IMR-90 (cell line): ENCODE results near the gene DYRK2. TPM values are rescaled to one million over a fixed set of nuclear protein-coding genes. Genes with fewer than 3 reads are reported as not detected.

ENCODE experiments used
- ATAC-seq: fragments of 200-7000 bp; cut with Tn5 transposase; 2 replicates; pipeline ENCODE4 v1.9.1; 2020; ENCODE audit warnings: low read depth, mild to moderate bottlenecking, moderate library complexity
- BruUV-seq: library from RNA; stranded (reverse); fragments of 400-500 nt; replicated peaks from 2 replicates; lab custom pipeline; 2021; lab: Mats Ljungman, UMichigan
- CTCF ChIA-PET: fragments of 300-600 bp; formaldehyde crosslinking; extraction: SDS; loops from one replicate; lab custom pipeline; 2021; ENCODE audit warnings: antibody characterized with exemption; lab: Yijun Ruan, JAX
- POLR2A ChIA-PET: fragments of 300-600 bp; sonication (Branson Sonifier 250); formaldehyde crosslinking; loops from one replicate; lab custom pipeline; 2022; ENCODE audit warnings: antibody characterized with exemption; ENCODE audit not compliant: unreplicated experiment; lab: Charles Lee
- DNase-seq: peaks from one replicate; pipeline ENCODE4 v3.0.0; 2013
- H2AFZ ChIP-seq: replicated peaks from 2 replicates; pipeline ENCODE3; 2013; ENCODE audit warnings: low read length, mild to moderate bottlenecking; ENCODE audit not compliant: poor library complexity
- H2AK5ac ChIP-seq: 2 replicates; pipeline ENCODE4 v1.6.1; 2013; ENCODE audit warnings: low read depth, low read length, inconsistent platforms
- H2AK9ac ChIP-seq: replicated peaks from 2 replicates; pipeline ENCODE3; 2013; ENCODE audit warnings: mild to moderate bottlenecking, low read depth, low read length, moderate library complexity; ENCODE audit not compliant: poor library complexity
- H2BK120ac ChIP-seq: 2 replicates; pipeline ENCODE4 v1.6.1; 2013; ENCODE audit warnings: low read depth, low read length, inconsistent platforms
- H2BK15ac ChIP-seq: 3 replicates; pipeline ENCODE4 v1.6.1; 2013; ENCODE audit warnings: low read depth, low read length, inconsistent platforms
- H2BK20ac ChIP-seq: 2 replicates; pipeline ENCODE4 v1.6.1; 2013; ENCODE audit warnings: low read depth, mild to moderate bottlenecking, inconsistent platforms, low read length, moderate library complexity
- H2BK5ac ChIP-seq: 2 replicates; pipeline ENCODE4 v1.6.1; 2013; ENCODE audit warnings: mild to moderate bottlenecking, low read depth, low read length, inconsistent platforms; ENCODE audit not compliant: poor library complexity, severe bottlenecking
- H3K14ac ChIP-seq: replicated peaks from 2 replicates; pipeline ENCODE4 v1.6.1; 2013; ENCODE audit warnings: low read depth, low read length, inconsistent platforms
- H3K18ac ChIP-seq: 2 replicates; pipeline ENCODE4 v1.6.1; 2013; ENCODE audit warnings: low read depth, low read length, control low read depth
- H3K23ac ChIP-seq: 2 replicates; pipeline ENCODE4 v1.6.1; 2013; ENCODE audit warnings: low read depth, low read length, inconsistent platforms
- H3K27ac ChIP-seq: 2 replicates; pipeline ENCODE4 v1.5.1; 2013; ENCODE audit warnings: mild to moderate bottlenecking, control low read depth, low read length; ENCODE audit not compliant: insufficient read depth
- H3K27me3 ChIP-seq: 2 replicates; pipeline ENCODE4 v1.6.1; 2013; ENCODE audit warnings: low read length; ENCODE audit not compliant: control insufficient read depth, insufficient read depth
- H3K36me3 ChIP-seq: 2 replicates; pipeline ENCODE4 v1.6.1; 2013; ENCODE audit warnings: low read length, mixed read lengths; ENCODE audit not compliant: control insufficient read depth, insufficient read depth
- H3K4ac ChIP-seq: 2 replicates; pipeline ENCODE4 v1.6.1; 2013; ENCODE audit warnings: low read depth, low read length, inconsistent platforms
- H3K4me1 ChIP-seq: 2 replicates; pipeline ENCODE4 v1.6.1; 2013; ENCODE audit warnings: low read length, mixed read lengths; ENCODE audit not compliant: control insufficient read depth, insufficient read depth
- H3K4me2 ChIP-seq: 2 replicates; pipeline ENCODE4 v1.6.1; 2013; ENCODE audit warnings: low read depth, mild to moderate bottlenecking, control low read depth, low read length, moderate library complexity
- H3K4me3 ChIP-seq: 2 replicates; pipeline ENCODE4 v1.5.1; 2013; ENCODE audit warnings: low read depth, mild to moderate bottlenecking, control low read depth, low read length, moderate library complexity; ENCODE audit not compliant: insufficient read depth
- H3K56ac ChIP-seq: 2 replicates; pipeline ENCODE4 v1.6.1; 2013; ENCODE audit warnings: low read length, inconsistent platforms; ENCODE audit not compliant: insufficient read depth; ENCODE audit errors: extremely low read depth
- H3K79me1 ChIP-seq, 2 experiments: 2 replicates each; pipeline ENCODE4 v1.6.1; 2013; ENCODE audit warnings: low read length in 2 of 2, inconsistent platforms in 1 of 2, low read depth in 1 of 2
- H3K9ac ChIP-seq: 2 replicates; pipeline ENCODE4 v1.6.1; 2013; ENCODE audit warnings: low read depth, low read length, control low read depth
- H3K9me1 ChIP-seq: 2 replicates; pipeline ENCODE4 v1.6.1; 2013; ENCODE audit warnings: low read length, inconsistent platforms; ENCODE audit not compliant: insufficient read depth
- H3K9me3 ChIP-seq: 2 replicates; pipeline ENCODE4 v1.6.1; 2013; ENCODE audit warnings: low read length; ENCODE audit not compliant: control insufficient read depth, insufficient read depth
- H4K20me1 ChIP-seq: 2 replicates; pipeline ENCODE4 v1.6.1; 2013; ENCODE audit warnings: low read length, inconsistent platforms; ENCODE audit not compliant: insufficient read depth
- H4K5ac ChIP-seq: 2 replicates; pipeline ENCODE4 v1.6.1; 2013; ENCODE audit warnings: mild to moderate bottlenecking, low read depth, low read length, control low read depth
- H4K8ac ChIP-seq, 2 experiments: 2 replicates each; pipeline ENCODE4 v1.6.1; 2013; ENCODE audit warnings: low read depth in 2 of 2, low read length in 2 of 2, control low read depth in 1 of 2, inconsistent platforms in 1 of 2
- H4K91ac ChIP-seq: 2 replicates; pipeline ENCODE4 v1.6.1; 2013; ENCODE audit warnings: low read depth, low read length, inconsistent platforms; ENCODE audit not compliant: insufficient read depth
- BHLHE40 ChIP-seq: fragments of 150-350 bp; IDR thresholded peaks from 2 replicates; pipeline ENCODE4 v1.6.1; 2016; ENCODE audit warnings: mild to moderate bottlenecking, low read depth, low read length
- CEBPB ChIP-seq: IDR thresholded peaks from 2 replicates; pipeline ENCODE4 v1.6.1; 2012; ENCODE audit warnings: low read depth, low read length, improper control_type of control experiment
- CTCF ChIP-seq: conservative IDR thresholded peaks from 2 replicates; pipeline ENCODE4 v1.5.1; 2012; ENCODE audit warnings: mild to moderate bottlenecking, low read depth, low read length, improper control_type of control experiment
- ELK1 ChIP-seq: fragments of 150-350 bp; IDR thresholded peaks from 2 replicates; pipeline ENCODE4 v1.6.1; 2016; ENCODE audit warnings: low read depth, mild to moderate bottlenecking, low read length, moderate library complexity, borderline replicate concordance
- FOS ChIP-seq: fragments of 150-350 bp; IDR thresholded peaks from 2 replicates; pipeline ENCODE4 v1.6.1; 2016; ENCODE audit warnings: low read depth, low read length
- MAFK ChIP-seq: IDR thresholded peaks from 2 replicates; pipeline ENCODE4 v1.6.1; 2012; ENCODE audit warnings: low read depth, low read length, improper control_type of control experiment
- MXI1 ChIP-seq: IDR thresholded peaks from 2 replicates; pipeline ENCODE4 v1.6.1; 2012; ENCODE audit warnings: low read depth, mild to moderate bottlenecking, low read length, moderate library complexity, borderline replicate concordance
- NFE2L2 ChIP-seq: fragments of 150-350 bp; IDR thresholded peaks from 2 replicates; pipeline ENCODE4 v1.6.1; 2016; ENCODE audit warnings: low read depth, mild to moderate bottlenecking, low read length
- POLR2A ChIP-seq: IDR thresholded peaks from 2 replicates; pipeline ENCODE4 v1.6.1; 2012; ENCODE audit warnings: mild to moderate bottlenecking, low read depth, low read length
- RAD21 ChIP-seq: IDR thresholded peaks from 2 replicates; pipeline ENCODE4 v1.6.1; 2012; ENCODE audit warnings: low read length, improper control_type of control experiment
- RCOR1 ChIP-seq: IDR thresholded peaks from 2 replicates; pipeline ENCODE4 v1.6.1; 2012; ENCODE audit warnings: mild to moderate bottlenecking, low read length, improper control_type of control experiment; ENCODE audit not compliant: insufficient replicate concordance
- RFX5 ChIP-seq: IDR thresholded peaks from 2 replicates; pipeline ENCODE4 v1.8.0; 2012; ENCODE audit warnings: low read depth, mild to moderate bottlenecking, low read length, moderate library complexity
- SMC3 ChIP-seq: fragments of 150-350 bp; IDR thresholded peaks from 2 replicates; pipeline ENCODE4 v1.6.1; 2016; ENCODE audit warnings: low read depth, mild to moderate bottlenecking, antibody characterized with exemption, low read length, moderate library complexity
- USF2 ChIP-seq: fragments of 150-350 bp; IDR thresholded peaks from 2 replicates; pipeline ENCODE4 v1.6.1; 2017; ENCODE audit warnings: mild to moderate bottlenecking, antibody characterized with exemption, low read length, low read depth
- WGBS, 2 experiments: methylation state at CpG; one replicate each; pipeline versions ENCODE4 v1.1.5 to v1.1.7; 2013; ENCODE audit warnings: missing lambda C conversion rate in 2 of 2; ENCODE audit not compliant: insufficient read length in 1 of 2; ENCODE audit errors: extremely low coverage in 2 of 2; 5-methylcytosine and 5-hydroxymethylcytosine counted together
- dilution Hi-C: fragments of 300-500 bp; cut with HindIII; formaldehyde crosslinking; loops from one replicate; pipeline ENCODE4 v1.14.3; 2018; ENCODE audit warnings: low sequenced_read_pairs; ENCODE audit not compliant: unreplicated experiment
- in situ Hi-C: fragments of 300-500 bp; cut with MboI; formaldehyde crosslinking; loops from 3 replicates; pipeline ENCODE4 v1.14.3; 2019; ENCODE audit warnings: low sequenced_read_pairs, inconsistent platforms, mixed read lengths
- intact Hi-C: fragments of 100-400 bp; cut with micrococcal nuclease; formaldehyde crosslinking; loops from 2 replicates; pipeline ENCODE4 v1.10.0; 2022
- polyA plus RNA-seq, 3 experiments: library from polyadenylated mRNA; depleted of rRNA; stranded (reverse); fragments of >200 nt; gene quantifications; 2 replicates each; pipeline ENCODE4 v1.2.3, GENCODE V29; 2012; ENCODE audit warnings: low replicate concordance in 1 of 3
- total RNA-seq: library from RNA; depleted of rRNA; stranded (reverse); fragments of >200 nt; gene quantifications from 2 replicates; pipeline ENCODE4 v1.2.3, GENCODE V29; 2012

Gene DYRK2
- total and polyA plus RNA-seq, 2 of the 4 experiments (the other 2 are of a cell fraction), result 16.3 to 23.1 TPM

- TF ChIP-seq BHLHE40, result no peak
These were observed 14.5 kb downstream of the DYRK2 start (continued) for GRCh38 chr12:67662910-67663538.

DNA sequence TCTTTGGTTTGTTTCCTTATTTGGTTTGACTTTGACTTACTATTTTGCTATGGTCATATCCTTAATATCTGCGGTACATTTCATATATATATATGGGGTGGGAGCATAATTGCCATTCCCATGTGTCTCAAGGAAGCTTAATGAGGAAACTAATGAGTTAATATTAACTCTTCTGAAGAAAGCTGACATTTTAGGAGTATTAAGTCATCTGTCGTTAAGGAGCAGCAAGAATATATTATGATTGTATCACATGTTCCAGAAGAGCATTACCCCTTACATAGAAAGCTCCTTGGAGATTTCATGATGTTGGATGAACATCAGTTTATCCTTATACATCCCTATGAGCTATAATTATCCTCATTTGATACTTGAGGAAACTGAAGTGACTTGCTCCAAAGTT is 15.6 kb downstream of the DYRK2 start:
- CTCF ChIA-PET, result interaction anchor here (0.6 kb wide), 1 partner anchor 279 kb away, joined by 3 read pairs; no protein-coding TSS in a partner anchor
- no CpG with 5 or more reads among the region's 2 CpGs for WGBS, 2 experiments
- H3K4me1 ChIP-seq, result peaks cover 12% of the 10 kb centered on the region
- ATAC-seq, result no peak
- no peak overlapping the region for H3K14ac ChIP-seq
- no peak overlapping the region for H4K8ac ChIP-seq
- H4K91ac ChIP-seq, result no peak overlapping the region
- peaks cover 13 to 52% of the 10 kb centered on the region in 2 experiments for H3K79me1 ChIP-seq
- H2BK120ac ChIP-seq, result no peak overlapping the region
- no peak overlapping the region for H2BK5ac ChIP-seq
- no peak overlapping the region for H3K56ac ChIP-seq
- no peak overlapping the region for H2AK5ac ChIP-seq
- H3K4ac ChIP-seq, result no peak overlapping the region
- H2BK20ac ChIP-seq, result no peak overlapping the region
- dilution Hi-C loops (no loop called here), intact Hi-C loops (loop anchor here (5.0 kb wide), 1 partner anchor 227 kb away; no protein-coding TSS in a partner anchor), in situ Hi-C loops (no loop called here)
- no peak overlapping the region for H3K18ac ChIP-seq
- no TSS peak for BruUV-seq
- no peak overlapping the region for H3K9ac ChIP-seq
- no peak for DNase-seq
- no peak overlapping the region for H3K27ac ChIP-seq
- peaks cover 8% of the 10 kb centered on the region for H3K9me1 ChIP-seq
- H4K20me1 ChIP-seq, result peaks cover 10% of the 10 kb centered on the region; the same call in 1 of the 2 replicates
- no peaks in the 10 kb centered on the region for H3K9me3 ChIP-seq
- no peak overlapping the region for H2AFZ ChIP-seq
- no peaks in the 10 kb centered on the region for H3K36me3 ChIP-seq
- no peaks in the 10 kb centered on the region for H3K27me3 ChIP-seq
- H3K4me3 ChIP-seq, result no peak overlapping the region
- no peak overlapping the region for H3K4me2 ChIP-seq
- no peak overlapping the region for H2BK15ac ChIP-seq
- H4K5ac ChIP-seq, result no peak overlapping the region
- no peak overlapping the region; the same call in 1 of the 2 replicates for H3K23ac ChIP-seq
- POLR2A ChIA-PET, result no interaction called here
- H2AK9ac ChIP-seq, result no peak overlapping the region
- TF ChIP-seq CEBPB (no peak), BHLHE40 (no peak), MXI1 (no peak), NFE2L2 (no peak), USF2 (no peak), RAD21 (no peak), FOS (no peak), RFX5 (no peak), SMC3 (no peak), RCOR1 (no peak), MAFK (no peak), CTCF (no peak), ELK1 (no peak), POLR2A (no peak)
